Caco-2 (cell line): ENCODE results near the gene PIGM. TPM values are rescaled to one million over a fixed set of nuclear protein-coding genes. Genes with fewer than 3 reads are reported as not detected.

Source experiments
- BruUV-seq: library from RNA; stranded (reverse); fragments of 400-500 nt; replicated peaks from 2 replicates; lab custom pipeline; 2021; lab: Mats Ljungman, UMichigan
- CTCF ChIA-PET: fragments of 300-600 bp; sonication (Branson Sonifier 250); formaldehyde crosslinking; loops from one replicate; lab custom pipeline; 2022; ENCODE audit warnings: antibody characterized with exemption; lab: Charles Lee
- POLR2A ChIA-PET: fragments of 300-600 bp; sonication (Branson Sonifier 250); formaldehyde crosslinking; loops from one replicate; lab custom pipeline; 2022; ENCODE audit warnings: antibody characterized with exemption; lab: Charles Lee
- DNase-seq, 2 experiments: peaks; one replicate each; pipeline versions ENCODE4 v3.0.0 to v3.0.0-alpha.2; 2020 to 2022
- H3K27me3 ChIP-seq: replicated peaks from 2 replicates; pipeline ENCODE4 v1.6.0; 2011; ENCODE audit warnings: low read length; ENCODE audit not compliant: control insufficient read depth, insufficient read depth
- H3K36me3 ChIP-seq: 2 replicates; pipeline ENCODE4 v1.5.1; 2011; ENCODE audit warnings: low read length; ENCODE audit not compliant: control insufficient read depth, insufficient read depth
- H3K4me1 ChIP-seq: fragments of 250-450 bp; sonication (Bioruptor Pico); 2 replicates; pipeline ENCODE4 v1.5.1; 2020; ENCODE audit warnings: mild to moderate bottlenecking
- H3K4me3 ChIP-seq: 2 replicates; pipeline ENCODE4 v1.5.1; 2011; ENCODE audit warnings: low read depth, mild to moderate bottlenecking, control low read depth, low read length
- H3K9me3 ChIP-seq: fragments of 250-450 bp; sonication (Bioruptor Pico); 2 replicates; pipeline ENCODE4 v1.5.1; 2020; ENCODE audit warnings: mild to moderate bottlenecking, moderate library complexity
- H3K27ac Mint-ChIP-seq: one replicate; pipeline ENCODE4 v1.8.0; 2022; ENCODE audit warnings: mixed read lengths; ENCODE audit not compliant: unreplicated experiment
- H3K27me3 Mint-ChIP-seq: one replicate; pipeline ENCODE4 v1.8.0; 2022; ENCODE audit warnings: mixed read lengths; ENCODE audit not compliant: insufficient read depth, unreplicated experiment
- H3K36me3 Mint-ChIP-seq: one replicate; pipeline ENCODE4 v1.8.0; 2022; ENCODE audit warnings: mild to moderate bottlenecking, mixed read lengths; ENCODE audit not compliant: insufficient read depth, unreplicated experiment
- H3K4me1 Mint-ChIP-seq: one replicate; pipeline ENCODE4 v1.8.0; 2022; ENCODE audit warnings: low read depth, mixed read lengths; ENCODE audit not compliant: unreplicated experiment
- H3K4me3 Mint-ChIP-seq: one replicate; pipeline ENCODE4 v1.8.0; 2022; ENCODE audit warnings: mild to moderate bottlenecking, moderate library complexity, mixed read lengths; ENCODE audit not compliant: unreplicated experiment
- H3K9me3 Mint-ChIP-seq: one replicate; pipeline ENCODE4 v1.8.0; 2022; ENCODE audit warnings: mixed read lengths; ENCODE audit not compliant: unreplicated experiment
- intact Hi-C: fragments of 100-400 bp; cut with micrococcal nuclease; formaldehyde crosslinking; loops from one replicate; pipeline ENCODE4 v1.10.0; 2022; ENCODE audit not compliant: unreplicated experiment
- total RNA-seq: library from RNA; stranded (reverse); gene quantifications from 2 replicates; pipeline ENCODE4 v1.2.3, GENCODE V29; 2022
- TF ChIP-seq, protein P1 (sequence below), 2 experiments: fragments of 200-600 bp in 1 of 2; IDR thresholded peaks; 1 replicate in 1 of 2; 2 replicates in 1 of 2; pipeline versions ENCODE4 v1.5.1 to v1.8.0; 2011 to 2022; ENCODE audit warnings: antibody characterized with exemption in 1 of 2, control low read depth in 1 of 2, inconsistent platforms in 1 of 2, low read depth in 1 of 2, low read length in 1 of 2, mild to moderate bottlenecking in 1 of 2, moderate library complexity in 1 of 2; ENCODE audit not compliant: insufficient read depth in 1 of 2, severe bottlenecking in 1 of 2, unreplicated experiment in 1 of 2

The PIGM gene
- total RNA-seq, 1 experiment from 2014 or later, result 5.5 TPM

DNA sequence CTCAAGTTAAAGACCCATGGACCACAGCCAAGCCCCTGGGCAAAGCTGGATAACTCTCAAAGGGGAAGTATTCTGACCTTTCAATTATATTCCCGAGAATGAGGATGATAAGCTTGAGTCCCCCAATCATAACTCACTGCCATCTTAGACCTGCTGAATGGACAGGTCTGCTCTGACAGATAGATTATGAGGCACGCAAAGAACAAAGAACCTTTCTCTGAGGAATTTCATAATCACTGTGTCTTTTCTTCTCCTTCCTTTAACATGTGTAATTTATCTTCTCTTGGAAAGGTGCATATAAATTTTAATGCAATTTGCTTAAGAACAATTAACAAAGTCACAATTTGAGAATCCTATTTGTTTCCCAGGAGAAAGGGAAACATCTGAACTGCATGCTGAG, 22.0 kb downstream of the PIGM start:
- CTCF ChIA-PET, result no interaction called here
- Mint-ChIP-seq H3K36me3 (no peaks in the 10 kb centered on the region), H3K27me3 (peaks cover 7% of the 10 kb centered on the region), H3K27ac (no peak overlapping the region), H3K9me3 (no peaks in the 10 kb centered on the region), H3K4me3 (no peak overlapping the region), H3K4me1 (no peaks in the 10 kb centered on the region)
- intact Hi-C loops, result loop anchor here (2.0 to 5.0 kb wide), 2 partner anchors 21 to 798 kb away; partner anchors contain the start of gene PIGM
- no TSS peak for BruUV-seq
- no peak overlapping the region for H3K4me3 ChIP-seq
- no peaks in the 10 kb centered on the region; the same call in 1 of the 2 replicates for H3K4me1 ChIP-seq
- no peaks in the 10 kb centered on the region for H3K9me3 ChIP-seq
- no peaks in the 10 kb centered on the region; the same call in 1 of the 2 replicates for H3K27me3 ChIP-seq
- no peak for DNase-seq
- TF ChIP-seq, protein P1, sequence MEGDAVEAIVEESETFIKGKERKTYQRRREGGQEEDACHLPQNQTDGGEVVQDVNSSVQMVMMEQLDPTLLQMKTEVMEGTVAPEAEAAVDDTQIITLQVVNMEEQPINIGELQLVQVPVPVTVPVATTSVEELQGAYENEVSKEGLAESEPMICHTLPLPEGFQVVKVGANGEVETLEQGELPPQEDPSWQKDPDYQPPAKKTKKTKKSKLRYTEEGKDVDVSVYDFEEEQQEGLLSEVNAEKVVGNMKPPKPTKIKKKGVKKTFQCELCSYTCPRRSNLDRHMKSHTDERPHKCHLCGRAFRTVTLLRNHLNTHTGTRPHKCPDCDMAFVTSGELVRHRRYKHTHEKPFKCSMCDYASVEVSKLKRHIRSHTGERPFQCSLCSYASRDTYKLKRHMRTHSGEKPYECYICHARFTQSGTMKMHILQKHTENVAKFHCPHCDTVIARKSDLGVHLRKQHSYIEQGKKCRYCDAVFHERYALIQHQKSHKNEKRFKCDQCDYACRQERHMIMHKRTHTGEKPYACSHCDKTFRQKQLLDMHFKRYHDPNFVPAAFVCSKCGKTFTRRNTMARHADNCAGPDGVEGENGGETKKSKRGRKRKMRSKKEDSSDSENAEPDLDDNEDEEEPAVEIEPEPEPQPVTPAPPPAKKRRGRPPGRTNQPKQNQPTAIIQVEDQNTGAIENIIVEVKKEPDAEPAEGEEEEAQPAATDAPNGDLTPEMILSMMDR (IDR thresholded peaks at IDR 0.05; ENCODE audit: insufficient read depth in 1 of 2, low read depth in 1 of 2, low read length in 1 of 2, severe bottlenecking in 1 of 2, unreplicated experiment in 1 of 2), result no peak
- POLR2A ChIA-PET, result no interaction called here
- no peaks in the 10 kb centered on the region for H3K36me3 ChIP-seq

DNA sequence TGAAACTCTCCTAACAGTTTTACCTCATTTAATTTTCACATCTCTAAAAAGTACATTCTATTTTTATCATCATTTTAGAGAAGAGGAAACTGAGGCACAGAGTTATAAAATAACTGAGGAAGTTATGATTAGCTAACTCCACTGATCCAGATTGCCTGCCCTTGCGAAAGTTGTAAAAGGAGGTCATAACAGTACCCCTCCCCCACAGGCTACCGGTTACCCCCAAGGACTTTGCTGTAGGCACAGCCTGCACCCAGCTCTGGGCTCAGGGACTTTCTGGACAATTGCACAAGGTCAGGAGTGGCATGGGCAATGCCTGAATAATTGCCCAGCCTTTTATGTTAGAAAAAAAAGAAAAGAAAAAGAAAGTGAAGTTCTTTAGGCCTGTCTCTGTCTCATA, 22.7 kb downstream of the PIGM start:
- no TSS peak for BruUV-seq
- DNase-seq, result no peak
- CTCF ChIA-PET, result interaction anchor here (2.1 to 7.1 kb wide), 2 partner anchors 17 to 72 kb away, joined by 10 to 129 read pairs; no protein-coding TSS in a partner anchor
- H3K36me3 ChIP-seq, result no peaks in the 10 kb centered on the region
- Mint-ChIP-seq H3K4me3 (no peak overlapping the region), H3K27ac (no peak overlapping the region), H3K27me3 (peaks cover 7% of the 10 kb centered on the region), H3K4me1 (peaks cover 6% of the 10 kb centered on the region), H3K36me3 (no peaks in the 10 kb centered on the region), H3K9me3 (no peaks in the 10 kb centered on the region)
- intact Hi-C loops, result loop anchor here (2.0 to 5.0 kb wide), 2 partner anchors 22 to 797 kb away; partner anchors contain the start of gene PIGM
- TF ChIP-seq, protein P1 (IDR thresholded peaks at IDR 0.05; ENCODE audit: insufficient read depth in 1 of 2, low read depth in 1 of 2, low read length in 1 of 2, severe bottlenecking in 1 of 2, unreplicated experiment in 1 of 2), result no peak
- H3K4me3 ChIP-seq, result no peak overlapping the region
- POLR2A ChIA-PET, result no interaction called here
- H3K4me1 ChIP-seq, result no peaks in the 10 kb centered on the region; the same call in 1 of the 2 replicates
- no peaks in the 10 kb centered on the region; the same call in 1 of the 2 replicates for H3K27me3 ChIP-seq
- H3K9me3 ChIP-seq, result no peaks in the 10 kb centered on the region

DNA sequence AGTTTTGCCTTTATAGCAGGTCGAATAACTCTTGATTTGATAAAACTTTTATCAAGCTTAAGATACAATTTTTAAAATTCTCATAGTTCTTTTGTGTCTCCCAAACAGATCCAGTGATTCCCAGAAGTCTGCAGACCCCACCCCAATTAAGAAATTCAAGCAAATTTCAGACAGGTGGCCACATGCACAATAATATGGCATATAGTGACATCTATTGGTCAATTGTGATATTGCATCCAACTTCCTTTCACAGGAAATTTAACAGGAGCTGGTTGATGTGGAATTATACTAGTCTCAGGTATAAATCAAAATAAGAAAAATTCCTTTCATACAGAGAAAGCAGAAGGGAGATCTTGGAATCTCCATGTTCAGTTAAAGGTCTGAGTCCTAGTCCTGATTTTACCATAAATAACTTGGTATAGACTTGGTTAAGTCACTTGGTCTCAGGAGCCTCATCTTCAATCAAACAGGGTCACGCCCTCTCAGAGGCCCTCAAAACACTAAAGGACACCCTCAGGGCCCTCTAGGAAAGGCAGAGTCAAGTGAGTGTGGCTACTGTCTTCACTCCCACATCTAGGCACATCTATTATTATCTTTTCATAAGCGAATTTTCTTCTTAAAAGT, 24.1 kb downstream of the PIGM start:
- no peak overlapping the region for H3K27ac Mint-ChIP-seq
- H3K36me3 Mint-ChIP-seq, result no peaks in the 10 kb centered on the region
- ChIA-PET POLR2A (interaction anchor here (0.8 kb wide), 1 partner anchor 115 kb away, joined by 4 read pairs; no protein-coding TSS in a partner anchor), CTCF (interaction anchor here (0.6 to 7.1 kb wide), 44 partner anchors 9 to 793 kb away, joined by 3 to 129 read pairs (median 5); partner anchors contain the start of genes DUSP23, FCRL6, IGSF8 and IGSF9)
- no peaks in the 10 kb centered on the region for H3K27me3 Mint-ChIP-seq
- peaks cover 8% of the 10 kb centered on the region for H3K4me1 Mint-ChIP-seq
- no peaks in the 10 kb centered on the region for H3K9me3 Mint-ChIP-seq
- TF ChIP-seq, protein P1 (IDR thresholded peaks at IDR 0.05; ENCODE audit: insufficient read depth in 1 of 2, low read depth in 1 of 2, low read length in 1 of 2, severe bottlenecking in 1 of 2, unreplicated experiment in 1 of 2), result peak; percentile 62 to 82
- H3K36me3 ChIP-seq, result no peaks in the 10 kb centered on the region
- H3K4me3 Mint-ChIP-seq, result no peak overlapping the region
- intact Hi-C loops, result loop anchor here (1.0 to 5.0 kb wide), 6 partner anchors 23 to 795 kb away; partner anchors contain the start of genes DUSP23 and PIGM
- H3K4me3 ChIP-seq, result no peak overlapping the region
- H3K4me1 ChIP-seq, result no peaks in the 10 kb centered on the region; the same call in 1 of the 2 replicates
- no peaks in the 10 kb centered on the region; the same call in 1 of the 2 replicates for H3K27me3 ChIP-seq
- H3K9me3 ChIP-seq, result no peaks in the 10 kb centered on the region
- BruUV-seq, result no TSS peak
- DNase-seq, result peak in 1 of 2 experiments; percentile 61
